ENCODE measurements around the gene GRM7. TPM values are rescaled to one million over a fixed set of nuclear protein-coding genes. Genes with fewer than 3 reads are reported as not detected.
A peak's percentile ranks its signal among the peaks of the same experiment; 100 is the strongest.

The GRM7 gene
- total RNA-seq (2014; rRNA removed; shearing (Covaris generic)) = not detected in 2 replicates
- polyA plus RNA-seq (2016; fragmentation: Nextera tagmentation; extraction: Ambion mirVana) = 0.40 and 0.56 TPM in 2 replicates
- long read RNA-seq = 0 reads

GRCh38 chr3:6860954-6861624 is at the start of gene GRM7:
Gene GRM7, plus strand, starts transcription at chr3:6861115.
- H3K9me3 Mint-ChIP-seq = peaks cover 75% of the 10 kb centered on the region
- H3K27ac Mint-ChIP-seq = no peak within 1 kb of the TSS
- TF ChIP-seq EZH2 (IDR thresholded peaks at IDR 0.05; ENCODE audit: low read depth, unreplicated experiment) (no peak), EZH2phosphoT487 (IDR thresholded peaks at IDR 0.05; ENCODE audit: unreplicated experiment) (no peak), JUNB (IDR thresholded peaks at IDR 0.05; ENCODE audit: unreplicated experiment) (no peak), POLR2AphosphoS5 (IDR thresholded peaks at IDR 0.05; ENCODE audit: low read depth) (no peak), STAT1 (IDR thresholded peaks at IDR 0.05; ENCODE audit: unreplicated experiment) (no peak), ETS1 (IDR thresholded peaks at IDR 0.05) (no peak), CTCF (conservative IDR thresholded peaks at IDR 0.05; ENCODE audit: low read depth in 2 of 2) (no peak), ZNF114 (CRISPR knock-in tag; IDR thresholded peaks at IDR 0.05) (no peak)
- H3K4me1 Mint-ChIP-seq = peaks cover 16% of the 10 kb centered on the region
- Histone ChIP-seq H3K27me3 (ENCODE audit: insufficient read depth) (peaks cover 13% of the 10 kb centered on the region; the same call in 1 of the 2 replicates), H3K9me2 (ENCODE audit: insufficient read depth) (no peaks in the 10 kb centered on the region), H2AFZ (no peak within 1 kb of the TSS), H3F3A (replicated peaks; ENCODE audit: low read depth) (no peaks in the 10 kb centered on the region), H3K4me3 (0 out of 2 replicates have a peak within 1 kb of the TSS, but pooled peaks have one; percentile 32), H3K36me3 (ENCODE audit: insufficient read depth) (peaks cover 11% of the 10 kb centered on the region; the same call in 1 of the 2 replicates), H3K4me1 (ENCODE audit: insufficient read depth) (no peaks in the 10 kb centered on the region), H3K79me2 (replicated peaks; ENCODE audit: insufficient read depth) (no peaks in the 10 kb centered on the region), H3K4me2 (no peak within 1 kb of the TSS), H4K20me1 (replicated peaks; ENCODE audit: insufficient read depth) (no peaks in the 10 kb centered on the region), H3K27ac (ENCODE audit: low read depth) (no peak within 1 kb of the TSS)
- peaks cover 12% of the 10 kb centered on the region for H3K36me3 Mint-ChIP-seq (ENCODE audit: low read depth)
- peak within 1 kb of the TSS; percentile 73 for H3K4me3 Mint-ChIP-seq
- DNase-seq (ENCODE audit: low spot score) (no peak), ATAC-seq (peak; percentile 88)
- H3K27me3 Mint-ChIP-seq (ENCODE audit: insufficient read depth, low read depth, poor library complexity) = peaks cover 49% of the 10 kb centered on the region

GRCh38 chr3:6821411-6821810 is 39.5 kb upstream of the GRM7 start:
- no peaks in the 10 kb centered on the region for H3K36me3 Mint-ChIP-seq (ENCODE audit: low read depth)
- no peaks in the 10 kb centered on the region for H3K9me2 ChIP-seq (ENCODE audit: insufficient read depth)
- ATAC-seq (no peak), DNase-seq (ENCODE audit: low spot score) (no peak)
- H3K4me1 ChIP-seq (ENCODE audit: insufficient read depth) = no peaks in the 10 kb centered on the region
- peaks cover 72% of the 10 kb centered on the region for H3K9me3 Mint-ChIP-seq
- no peaks in the 10 kb centered on the region for H3K4me1 Mint-ChIP-seq
- no peaks in the 10 kb centered on the region for H3K27me3 ChIP-seq (ENCODE audit: insufficient read depth)
- no peak overlapping the region for H3K27ac ChIP-seq (ENCODE audit: low read depth)
- H3K4me2 ChIP-seq = no peak overlapping the region
- no peak overlapping the region for H3K4me3 ChIP-seq
- no peaks in the 10 kb centered on the region for H3F3A ChIP-seq (replicated peaks; ENCODE audit: low read depth)
- no peak overlapping the region for H3K4me3 Mint-ChIP-seq
- no peaks in the 10 kb centered on the region for H3K79me2 ChIP-seq (replicated peaks; ENCODE audit: insufficient read depth)
- H3K27ac Mint-ChIP-seq = no peak overlapping the region
- H3K36me3 ChIP-seq (ENCODE audit: insufficient read depth) = peaks cover 18% of the 10 kb centered on the region; the same call in 1 of the 2 replicates
- H4K20me1 ChIP-seq (replicated peaks; ENCODE audit: insufficient read depth) = no peaks in the 10 kb centered on the region
- H3K27me3 Mint-ChIP-seq (ENCODE audit: insufficient read depth, low read depth, poor library complexity) = no peaks in the 10 kb centered on the region
- no peak overlapping the region for H2AFZ ChIP-seq
- TF ChIP-seq CREB1 (CRISPR knock-in tag; IDR thresholded peaks at IDR 0.05; ENCODE audit: low read depth) = no peak
- TF ChIP-seq CTCF (conservative IDR thresholded peaks at IDR 0.05; ENCODE audit: low read depth in 2 of 2) = no peak
- no peak for TF ChIP-seq NANOG (IDR thresholded peaks at IDR 0.05; ENCODE audit: borderline replicate concordance)
